ENCODE data around the gene DNAH17. TPM values are rescaled to one million over a fixed set of nuclear protein-coding genes. Genes with fewer than 3 reads are reported as not detected.

DNAH17 gene
- total RNA-seq, 1 donor from 2014 or later, result not detected

GRCh38 chr17:78512976-78513375 is 64.2 kb downstream of the DNAH17 start:
- Mint-ChIP-seq H3K4me3 (no peak overlapping the region), H3K27ac (peak overlapping the region; percentile 78), H3K27me3 (ENCODE audit: insufficient read depth, low read depth) (peaks cover 2% of the 10 kb centered on the region), H3K36me3 (no peaks in the 10 kb centered on the region), H3K4me1 (no peaks in the 10 kb centered on the region), H3K9me3 (peaks cover 4% of the 10 kb centered on the region)
- H2AFZ ChIP-seq (replicated peaks), result no peak overlapping the region
- H3K4me1 ChIP-seq, result no peaks in the 10 kb centered on the region
- H3K79me2 ChIP-seq (ENCODE audit: low read depth), result no peaks in the 10 kb centered on the region
- H3K9ac ChIP-seq, result no peak overlapping the region
- no peak overlapping the region for H3K4me3 ChIP-seq
- H3F3A ChIP-seq (ENCODE audit: low read depth), result no peaks in the 10 kb centered on the region
- H3K9me3 ChIP-seq (ENCODE audit: low read depth), result no peaks in the 10 kb centered on the region
- H4K20me1 ChIP-seq (ENCODE audit: low read depth), result no peaks in the 10 kb centered on the region
- DNase-seq (ENCODE audit: low spot score), result no peak
- no peaks in the 10 kb centered on the region for H3K36me3 ChIP-seq
- no peaks in the 10 kb centered on the region for H3K27me3 ChIP-seq
- H3K27ac ChIP-seq, result no peak overlapping the region
- H3K4me2 ChIP-seq, result no peak overlapping the region
- TF ChIP-seq CTCF (IDR thresholded peaks at IDR 0.05), result no peak

- Histone ChIP-seq H3K79me2 (ENCODE audit: low read depth) (no peaks in the 10 kb centered on the region), H3K9ac (no peak overlapping the region), H3K4me3 (no peak overlapping the region), H4K20me1 (ENCODE audit: low read depth) (no peaks in the 10 kb centered on the region), H3K36me3 (no peaks in the 10 kb centered on the region), H3K27ac (no peak overlapping the region), H3K4me1 (no peaks in the 10 kb centered on the region), H2AFZ (replicated peaks) (no peak overlapping the region), H3F3A (ENCODE audit: low read depth) (no peaks in the 10 kb centered on the region), H3K9me3 (ENCODE audit: low read depth) (no peaks in the 10 kb centered on the region), H3K27me3 (no peaks in the 10 kb centered on the region), H3K4me2 (no peak overlapping the region)
- Mint-ChIP-seq H3K36me3 (no peaks in the 10 kb centered on the region), H3K4me3 (no peak overlapping the region), H3K27ac (no peak overlapping the region), H3K27me3 (ENCODE audit: insufficient read depth, low read depth) (peaks cover 2% of the 10 kb centered on the region), H3K9me3 (peaks cover 4% of the 10 kb centered on the region), H3K4me1 (no peaks in the 10 kb centered on the region)
- no peak for DNase-seq (ENCODE audit: low spot score)
- no peak for TF ChIP-seq EZH2phosphoT487 (IDR thresholded peaks at IDR 0.05)
- TF ChIP-seq CTCF (IDR thresholded peaks at IDR 0.05), result no peak
- TF ChIP-seq EZH2 (IDR thresholded peaks at IDR 0.05), result no peak
These were observed 66.8 kb downstream of the DNAH17 start for GRCh38 chr17:78510141-78511075.

- Histone ChIP-seq H3K9me3 (ENCODE audit: low read depth) (no peaks in the 10 kb centered on the region), H3K79me2 (ENCODE audit: low read depth) (no peaks in the 10 kb centered on the region)
- no peaks in the 10 kb centered on the region for H3K4me1 Mint-ChIP-seq
These were observed 69.7 kb downstream of the DNAH17 start for GRCh38 chr17:78507526-78507925.

More at GRCh38 chr17:78507526-78507925, 69.7 kb downstream of the DNAH17 start:
- no peak overlapping the region for H3K4me3 Mint-ChIP-seq
- no peak for DNase-seq (ENCODE audit: low spot score)
- H3K36me3 ChIP-seq, result no peaks in the 10 kb centered on the region
- no peaks in the 10 kb centered on the region for H3F3A ChIP-seq (ENCODE audit: low read depth)
- no peaks in the 10 kb centered on the region for H3K27me3 ChIP-seq
- no peaks in the 10 kb centered on the region for H4K20me1 ChIP-seq (ENCODE audit: low read depth)
- H2AFZ ChIP-seq (replicated peaks), result no peak overlapping the region
- H3K27ac ChIP-seq, result no peak overlapping the region
- peaks cover 4% of the 10 kb centered on the region for H3K9me3 Mint-ChIP-seq
- no peak overlapping the region for H3K9ac ChIP-seq
- no peaks in the 10 kb centered on the region for H3K36me3 Mint-ChIP-seq
- H3K4me1 ChIP-seq, result no peaks in the 10 kb centered on the region
- H3K27me3 Mint-ChIP-seq (ENCODE audit: insufficient read depth, low read depth), result peaks cover 5% of the 10 kb centered on the region
- H3K4me2 ChIP-seq, result no peak overlapping the region
- TF ChIP-seq EZH2phosphoT487 (IDR thresholded peaks at IDR 0.05) (no peak), CTCF (IDR thresholded peaks at IDR 0.05) (no peak)
- H3K27ac Mint-ChIP-seq, result no peak overlapping the region
- H3K4me3 ChIP-seq, result no peak overlapping the region
